ENCODE measurements around the gene LRRTM1.

LRRTM1 gene

GRCh38 chr2:80252294-80252986, 52.1 kb downstream of the LRRTM1 start:
- in situ Hi-C loops (cut with HindIII; ENCODE audit: low sequenced_read_pairs), result no loop called here

Data from DLD1 (cell line).